Measurements from ENCODE around the gene LRRC55.

GRCh38 chr11:57200917-57201316 lies 19.2 kb downstream of the LRRC55 start:
- TF ChIP-seq ZNF114 (CRISPR knock-in tag; IDR thresholded peaks at IDR 0.05): no peak
- TF ChIP-seq CTCF (conservative IDR thresholded peaks at IDR 0.05; ENCODE audit: low read depth in 2 of 2): no peak
- TF ChIP-seq EZH2phosphoT487 (IDR thresholded peaks at IDR 0.05; ENCODE audit: unreplicated experiment): no peak
